ENCODE results near the gene LMNB1.

GRCh38 chr5:126780165-126780827 is 3.4 kb downstream of the LMNB1 start:
- TF ChIP-seq, protein P1, sequence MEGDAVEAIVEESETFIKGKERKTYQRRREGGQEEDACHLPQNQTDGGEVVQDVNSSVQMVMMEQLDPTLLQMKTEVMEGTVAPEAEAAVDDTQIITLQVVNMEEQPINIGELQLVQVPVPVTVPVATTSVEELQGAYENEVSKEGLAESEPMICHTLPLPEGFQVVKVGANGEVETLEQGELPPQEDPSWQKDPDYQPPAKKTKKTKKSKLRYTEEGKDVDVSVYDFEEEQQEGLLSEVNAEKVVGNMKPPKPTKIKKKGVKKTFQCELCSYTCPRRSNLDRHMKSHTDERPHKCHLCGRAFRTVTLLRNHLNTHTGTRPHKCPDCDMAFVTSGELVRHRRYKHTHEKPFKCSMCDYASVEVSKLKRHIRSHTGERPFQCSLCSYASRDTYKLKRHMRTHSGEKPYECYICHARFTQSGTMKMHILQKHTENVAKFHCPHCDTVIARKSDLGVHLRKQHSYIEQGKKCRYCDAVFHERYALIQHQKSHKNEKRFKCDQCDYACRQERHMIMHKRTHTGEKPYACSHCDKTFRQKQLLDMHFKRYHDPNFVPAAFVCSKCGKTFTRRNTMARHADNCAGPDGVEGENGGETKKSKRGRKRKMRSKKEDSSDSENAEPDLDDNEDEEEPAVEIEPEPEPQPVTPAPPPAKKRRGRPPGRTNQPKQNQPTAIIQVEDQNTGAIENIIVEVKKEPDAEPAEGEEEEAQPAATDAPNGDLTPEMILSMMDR (IDR thresholded peaks at IDR 0.05) = peak; percentile 26 to 78 (median 67)
- no peak for TF ChIP-seq POLR2A (IDR thresholded peaks at IDR 0.05)
